Measurements from ENCODE around the gene LMO7. TPM values are rescaled to one million over a fixed set of nuclear protein-coding genes. Genes with fewer than 3 reads are reported as not detected.
A peak's percentile ranks its signal among the peaks of the same experiment; 100 is the strongest.
"Not testable (repeated sequence)": the region's sequence is repeated elsewhere in the genome, so short reads cannot be mapped to it uniquely, and the experiment has no call there.

The LMO7 gene
- total and polyA plus RNA-seq, 8 donors, result 123 to 669 (median 202) TPM

DNA sequence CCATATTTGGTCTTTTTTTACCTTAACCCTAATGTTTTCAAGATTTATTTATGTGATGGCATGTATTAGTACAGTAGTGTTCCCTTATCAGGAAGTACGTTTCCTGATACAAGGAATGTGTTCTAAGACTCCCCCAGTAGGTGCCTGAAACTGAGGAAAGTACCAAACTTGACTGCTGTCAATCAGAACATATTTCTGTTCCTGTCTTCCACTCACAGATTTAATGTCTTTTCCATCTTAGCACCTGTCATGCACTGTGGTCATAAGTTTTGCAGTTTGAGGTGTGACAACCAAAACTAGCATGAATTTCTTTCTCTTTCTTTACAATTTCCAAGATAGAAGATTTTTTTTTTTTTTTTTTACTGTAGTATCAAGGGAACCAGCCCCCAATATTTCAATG, 62.9 kb downstream of the LMO7 start:
- no peak overlapping the region for H3K27ac ChIP-seq
- H3K9me3 ChIP-seq, result peaks cover 0 to 3% of the 10 kb centered on the region in 2 donors
- no peaks in the 10 kb centered on the region for H3K27me3 ChIP-seq
- intact Hi-C loops (cut with DNase I), result loop anchor here in 1 of 2 donors (10.0 kb wide), 3 partner anchors 166 to 1206 kb away; no protein-coding TSS in a partner anchor
- DNase-seq (no peak), ATAC-seq (no peak)
- H3K4me1 ChIP-seq, result peaks cover 3 to 13% of the 10 kb centered on the region in 2 donors
- H3K4me3 ChIP-seq, result no peak overlapping the region
- no peaks in the 10 kb centered on the region for H3K36me3 ChIP-seq
- TF ChIP-seq, protein P1, sequence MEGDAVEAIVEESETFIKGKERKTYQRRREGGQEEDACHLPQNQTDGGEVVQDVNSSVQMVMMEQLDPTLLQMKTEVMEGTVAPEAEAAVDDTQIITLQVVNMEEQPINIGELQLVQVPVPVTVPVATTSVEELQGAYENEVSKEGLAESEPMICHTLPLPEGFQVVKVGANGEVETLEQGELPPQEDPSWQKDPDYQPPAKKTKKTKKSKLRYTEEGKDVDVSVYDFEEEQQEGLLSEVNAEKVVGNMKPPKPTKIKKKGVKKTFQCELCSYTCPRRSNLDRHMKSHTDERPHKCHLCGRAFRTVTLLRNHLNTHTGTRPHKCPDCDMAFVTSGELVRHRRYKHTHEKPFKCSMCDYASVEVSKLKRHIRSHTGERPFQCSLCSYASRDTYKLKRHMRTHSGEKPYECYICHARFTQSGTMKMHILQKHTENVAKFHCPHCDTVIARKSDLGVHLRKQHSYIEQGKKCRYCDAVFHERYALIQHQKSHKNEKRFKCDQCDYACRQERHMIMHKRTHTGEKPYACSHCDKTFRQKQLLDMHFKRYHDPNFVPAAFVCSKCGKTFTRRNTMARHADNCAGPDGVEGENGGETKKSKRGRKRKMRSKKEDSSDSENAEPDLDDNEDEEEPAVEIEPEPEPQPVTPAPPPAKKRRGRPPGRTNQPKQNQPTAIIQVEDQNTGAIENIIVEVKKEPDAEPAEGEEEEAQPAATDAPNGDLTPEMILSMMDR (IDR thresholded peaks at IDR 0.05), result no peak

DNA sequence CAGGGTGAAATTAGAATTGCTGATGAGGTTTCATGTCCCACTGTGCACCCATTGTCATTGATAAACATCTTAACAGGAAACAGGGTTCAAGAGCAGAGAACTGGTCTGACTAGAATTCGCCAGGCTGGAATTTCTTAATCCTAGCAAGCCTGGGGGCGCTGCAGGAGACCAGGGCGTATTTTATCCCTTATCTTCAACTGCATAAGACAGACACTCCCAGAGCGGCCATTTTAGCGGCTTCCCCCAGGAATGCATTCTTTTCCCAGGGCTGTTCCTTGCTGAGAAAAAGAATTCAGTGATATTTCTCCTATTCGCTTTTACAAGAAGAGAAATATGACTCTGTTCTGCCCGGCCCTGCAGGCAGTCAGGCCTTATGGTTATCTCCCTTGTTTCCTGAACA, 63.6 kb downstream of the LMO7 start:
- H3K27ac ChIP-seq, H3K9me3 ChIP-seq, H3K36me3 ChIP-seq, ATAC-seq, H3K27me3 ChIP-seq, DNase-seq, H3K4me3 ChIP-seq: not testable (repeated sequence)
- intact Hi-C loops (cut with DNase I), result loop anchor here in 1 of 2 donors (10.0 kb wide), 3 partner anchors 165 to 1205 kb away; no protein-coding TSS in a partner anchor
- peaks cover 3 to 13% of the 10 kb centered on the region in 2 donors for H3K4me1 ChIP-seq

DNA sequence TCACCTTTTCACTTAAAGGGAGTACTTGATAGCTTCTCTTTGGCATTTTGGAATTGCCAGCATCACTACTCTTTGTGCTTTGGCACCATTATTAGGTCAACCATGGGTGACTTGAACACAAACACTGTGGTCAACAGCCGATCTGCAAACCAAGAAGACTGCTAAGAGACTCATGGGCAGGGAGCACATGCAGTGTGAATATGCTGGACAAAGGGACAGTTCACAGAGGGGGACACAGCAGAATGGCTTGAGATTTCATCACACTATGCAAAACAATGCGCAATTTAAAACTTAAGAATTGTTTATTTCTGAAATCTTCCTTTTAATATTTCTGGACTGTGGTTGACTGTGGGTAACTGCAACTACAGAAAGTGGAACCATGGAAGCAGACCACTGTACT, 64.4 kb downstream of the LMO7 start:
- peaks cover 3 to 12% of the 10 kb centered on the region in 2 donors for H3K4me1 ChIP-seq
- H3K27me3 ChIP-seq, result no peaks in the 10 kb centered on the region
- H3K27ac ChIP-seq, result no peak overlapping the region
- no peak for ATAC-seq
- DNase-seq, result no peak
- TF ChIP-seq, protein P1 (IDR thresholded peaks at IDR 0.05), result no peak
- no peak overlapping the region for H3K4me3 ChIP-seq
- no peaks in the 10 kb centered on the region for H3K36me3 ChIP-seq
- intact Hi-C loops (cut with DNase I), result no loop called here
- peaks cover 0 to 3% of the 10 kb centered on the region in 2 donors for H3K9me3 ChIP-seq

DNA sequence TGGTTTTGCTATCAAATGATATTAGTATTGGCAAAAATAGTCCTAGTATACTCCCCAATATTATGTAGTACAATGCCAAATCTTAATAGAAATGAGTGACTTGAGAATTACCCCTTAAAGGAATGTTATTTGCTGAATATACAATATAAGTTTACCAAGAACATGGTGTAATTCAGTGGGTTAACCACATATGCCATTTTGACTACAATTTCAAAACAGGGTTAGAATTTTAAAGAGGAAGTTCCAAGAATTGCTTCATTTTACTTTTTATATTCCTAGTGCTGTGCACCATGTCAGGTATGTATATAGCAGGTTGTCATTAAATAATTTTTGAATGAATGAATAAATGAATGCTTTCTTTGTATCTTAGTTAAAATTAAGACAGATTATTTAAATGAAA, 66.3 kb downstream of the LMO7 start:
- Histone ChIP-seq H3K27ac (no peak overlapping the region), H3K4me3 (no peak overlapping the region), H3K27me3 (no peaks in the 10 kb centered on the region), H3K36me3 (no peaks in the 10 kb centered on the region), H3K4me1 (peaks cover 0 to 10% of the 10 kb centered on the region in 2 donors), H3K9me3 (peaks cover 0 to 3% of the 10 kb centered on the region in 2 donors)
- intact Hi-C loops (cut with DNase I), result no loop called here
- TF ChIP-seq, protein P1 (IDR thresholded peaks at IDR 0.05), result no peak
- ATAC-seq (no peak), DNase-seq (no peak)

DNA sequence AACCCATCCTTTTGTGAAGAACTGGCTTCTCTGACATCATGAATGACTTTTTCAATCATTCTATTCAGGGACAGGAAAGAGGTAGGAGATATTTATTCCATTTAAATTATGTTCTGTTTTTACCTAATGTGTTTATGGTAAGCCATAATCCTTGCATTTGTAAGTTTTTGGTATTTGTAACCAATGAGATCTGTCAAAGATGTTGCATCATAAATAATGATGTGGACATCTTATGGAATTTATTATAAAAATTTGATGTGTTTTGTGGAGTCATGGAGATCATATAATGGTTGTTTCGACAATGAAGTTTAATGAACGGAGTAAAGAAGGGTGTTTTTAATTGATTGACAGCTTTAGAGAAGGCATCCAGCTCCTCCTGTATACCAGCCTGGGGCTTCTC, 67.6 kb downstream of the LMO7 start:
- no peak for ATAC-seq
- Histone ChIP-seq H3K4me3 (no peak overlapping the region), H3K4me1 (peaks cover 0 to 10% of the 10 kb centered on the region in 2 donors), H3K27me3 (no peaks in the 10 kb centered on the region), H3K27ac (peak overlapping the region in 1 of 2 donors; percentile 79), H3K36me3 (no peaks in the 10 kb centered on the region), H3K9me3 (peaks cover 0 to 3% of the 10 kb centered on the region in 2 donors)
- TF ChIP-seq, protein P1 (IDR thresholded peaks at IDR 0.05), result no peak
- intact Hi-C loops (cut with DNase I), result no loop called here
- no peak for DNase-seq
